Esophagus muscularis mucosa (tissue), 4 donors: ENCODE results near the gene PSORS1C1. TPM values are rescaled to one million over a fixed set of nuclear protein-coding genes. Genes with fewer than 3 reads are reported as not detected.

Experiments used
- DNase-seq: peaks from one replicate; pipeline ENCODE4 v3.0.0-alpha.2; 2017; ENCODE audit errors: extremely low spot score
- H3K27ac ChIP-seq, 4 donors: fragments of 200-600 bp; sonication (generic); replicated peaks in 1 of 4; 1 replicate in 3 of 4; 2 replicates in 1 of 4; pipeline ENCODE4 v1.5.1; 2016 to 2019; ENCODE audit warnings: mild to moderate bottlenecking in 1 of 4
- H3K27me3 ChIP-seq, 4 donors: fragments of 200-600 bp; sonication (generic); one replicate each; pipeline versions ENCODE4 v1.5.1 to v1.6.0; 2016 to 2019
- H3K36me3 ChIP-seq, 4 donors: fragments of 200-600 bp; sonication (generic); one replicate each; pipeline ENCODE4 v1.5.1; 2016 to 2019
- H3K4me1 ChIP-seq, 4 donors: fragments of 200-600 bp; sonication (generic); one replicate each; pipeline ENCODE4 v1.5.1; 2016 to 2019
- H3K4me3 ChIP-seq, 4 donors: fragments of 200-600 bp; sonication (generic); 1 replicate in 2 of 4; 2 replicates in 2 of 4; pipeline ENCODE4 v1.5.1; 2016 to 2019; ENCODE audit warnings: mild to moderate bottlenecking in 4 of 4, moderate library complexity in 1 of 4
- H3K9me3 ChIP-seq, 4 donors: fragments of 200-600 bp; sonication (generic); 1 replicate in 3 of 4; 2 replicates in 1 of 4; pipeline ENCODE4 v1.5.1; 2016 to 2019
- CTCF ChIP-seq, 3 experiments: fragments of 200-600 bp in 2 of 3; fragments of 450-650 bp in 1 of 3; sonication (generic) in 2 of 3; IDR thresholded peaks; one replicate each; pipeline ENCODE4 v1.5.1; 2017 to 2019; ENCODE audit warnings: antibody characterized with exemption in 3 of 3, mild to moderate bottlenecking in 2 of 3, moderate library complexity in 1 of 3
- EP300 ChIP-seq: sonication (generic); formaldehyde crosslinking; IDR thresholded peaks from one replicate; pipeline ENCODE4 v1.6.1; 2017; ENCODE audit warnings: antibody characterized with exemption
- POLR2A ChIP-seq: fragments of 450-650 bp; IDR thresholded peaks from one replicate; pipeline ENCODE4 v1.6.1; 2017; ENCODE audit warnings: antibody characterized with exemption, moderate library complexity, mild to moderate bottlenecking, low read depth
- POLR2AphosphoS5 ChIP-seq, 2 donors: sonication (generic); formaldehyde crosslinking; IDR thresholded peaks; one replicate each; pipeline ENCODE4 v1.6.1; 2017; ENCODE audit warnings: antibody characterized with exemption in 2 of 2
- WGBS: methylation state at CpG from one replicate; pipeline ENCODE4 v1.1.5; 2018; 5-methylcytosine and 5-hydroxymethylcytosine counted together
- intact Hi-C: fragments of 100-400 bp; cut with DNase I; formaldehyde crosslinking; loops from one replicate; pipeline ENCODE4 v1.15.1; 2023
- total RNA-seq, 4 donors: library from RNA; depleted of rRNA; stranded (reverse); fragments of >200 nt; gene quantifications; one replicate each; pipeline versions ENCODE4 v1.1.0 to v1.2.1, GENCODE V29; 2016

The PSORS1C1 gene
- total RNA-seq, 4 donors from 2014 or later, result 0.34 to 1.2 (median 1.1) TPM

- intact Hi-C loops, result no loop called here
- WGBS, result 76% methylated on average over 4 of the region's 4 CpGs
- no peak for TF ChIP-seq POLR2AphosphoS5 (IDR thresholded peaks at IDR 0.05)
- TF ChIP-seq CTCF (IDR thresholded peaks at IDR 0.05), result no peak
- Histone ChIP-seq H3K27me3 (peaks cover 0 to 13% (median 0%) of the 10 kb centered on the region in 4 donors), H3K36me3 (no peaks in the 10 kb centered on the region), H3K4me1 (no peaks in the 10 kb centered on the region), H3K4me3 (no peak overlapping the region), H3K27ac (no peak overlapping the region), H3K9me3 (no peaks in the 10 kb centered on the region)
- DNase-seq, result no peak
Observed at GRCh38 chr6:31107052-31107451, 7.5 kb upstream of the PSORS1C1 start.

- Histone ChIP-seq H3K36me3 (no peaks in the 10 kb centered on the region), H3K4me3 (no peak overlapping the region), H3K9me3 (no peaks in the 10 kb centered on the region), H3K27me3 (peaks cover 0 to 7% (median 0%) of the 10 kb centered on the region in 4 donors), H3K4me1 (peaks cover 22 to 26% (median 25%) of the 10 kb centered on the region in 4 donors), H3K27ac (no peak overlapping the region)
- intact Hi-C loops, result no loop called here
- DNase-seq, result no peak
- TF ChIP-seq CTCF (IDR thresholded peaks at IDR 0.05), result no peak
- no peak for TF ChIP-seq POLR2AphosphoS5 (IDR thresholded peaks at IDR 0.05)
- TF ChIP-seq POLR2A, result no peak
- no peak for TF ChIP-seq EP300
- WGBS, result 82% methylated on average over 11 of the region's 11 CpGs
Observed at GRCh38 chr6:31110825-31111582, 3.6 kb upstream of the PSORS1C1 start.

GRCh38 chr6:31111712-31112111 lies 2.9 kb upstream of the PSORS1C1 start:
- H3K9me3 ChIP-seq, result no peaks in the 10 kb centered on the region
- 100% methylated on average over 9 of the region's 13 CpGs for WGBS
- TF ChIP-seq POLR2AphosphoS5 (IDR thresholded peaks at IDR 0.05) (no peak), POLR2A (no peak)
- intact Hi-C loops, result no loop called here
- no peak overlapping the region for H3K27ac ChIP-seq
- peaks cover 0 to 7% (median 0%) of the 10 kb centered on the region in 4 donors for H3K27me3 ChIP-seq
- H3K4me3 ChIP-seq, result no peak overlapping the region
- H3K4me1 ChIP-seq, result peaks cover 27 to 33% (median 32%) of the 10 kb centered on the region in 4 donors
- no peaks in the 10 kb centered on the region for H3K36me3 ChIP-seq
- no peak for DNase-seq

- H3K27me3 ChIP-seq, result peaks cover 0 to 7% (median 0%) of the 10 kb centered on the region in 4 donors
- peaks cover 34 to 40% (median 37%) of the 10 kb centered on the region in 4 donors for H3K4me1 ChIP-seq
- intact Hi-C loops, result no loop called here
- H3K9me3 ChIP-seq, result no peaks in the 10 kb centered on the region
- no peak for DNase-seq
- no peak within 1 kb of the TSS for H3K27ac ChIP-seq
- H3K4me3 ChIP-seq, result no peak within 1 kb of the TSS
- H3K36me3 ChIP-seq, result no peaks in the 10 kb centered on the region
- 91% methylated on average over 5 of the region's 5 CpGs for WGBS
- no peak for TF ChIP-seq EP300
- TF ChIP-seq POLR2A, result no peak
- TF ChIP-seq CTCF (IDR thresholded peaks at IDR 0.05), result no peak
- TF ChIP-seq POLR2AphosphoS5 (IDR thresholded peaks at IDR 0.05), result no peak
Observed at GRCh38 chr6:31112478-31112877, 2.1 kb upstream of the PSORS1C1 start, which contains the start of gene C6orf15. Gene C6orf15 (minus strand): TSS chr6:31112575. CDS start chr6:31112555, 20 bp downstream.

- no peaks in the 10 kb centered on the region for H3K36me3 ChIP-seq
- H3K9me3 ChIP-seq, result no peaks in the 10 kb centered on the region
- 82% methylated on average over 7 of the region's 7 CpGs for WGBS
- intact Hi-C loops, result no loop called here
- H3K27me3 ChIP-seq, result peaks cover 0 to 3% (median 0%) of the 10 kb centered on the region in 4 donors
- H3K4me1 ChIP-seq, result peaks cover 36 to 50% (median 42%) of the 10 kb centered on the region in 4 donors
- peak overlapping the region in 1 of 4 donors; percentile 38 for H3K4me3 ChIP-seq
- no peak for DNase-seq
- H3K27ac ChIP-seq, result peak overlapping the region; percentile 62 to 79 (median 71)
- no peak for TF ChIP-seq CTCF (IDR thresholded peaks at IDR 0.05)
- TF ChIP-seq POLR2A, result no peak
- no peak for TF ChIP-seq POLR2AphosphoS5 (IDR thresholded peaks at IDR 0.05)
- TF ChIP-seq EP300, result no peak
Observed at GRCh38 chr6:31113861-31114540, 599 bp upstream of the PSORS1C1 start.
